HG03354 (cell line): ENCODE measurements around the gene AP4E1.
"Not testable (repeated sequence)": the region's sequence is repeated elsewhere in the genome, so short reads cannot be mapped to it uniquely, and the experiment has no call there.

Experiments used
- ATAC-seq: cut with Tn5 transposase; IDR thresholded peaks from one replicate; pipeline ENCODE4 v1.9.1; 2021; ENCODE audit warnings: mild to moderate bottlenecking; ENCODE audit not compliant: unreplicated experiment, poor library complexity, severe bottlenecking

Gene AP4E1

GRCh38 chr15:50908209-50909009 is at the start of gene AP4E1:
Gene AP4E1, plus strand, starts transcription at chr15:50908683. Its CDS starts 96 bp downstream, at chr15:50908779.
- peak; percentile 66 for ATAC-seq

- ATAC-seq, result no peak
These were observed 47.7 kb upstream of the AP4E1 start for GRCh38 chr15:50860824-50861223.

- ATAC-seq, result no peak
These were observed 45.9 kb upstream of the AP4E1 start for GRCh38 chr15:50862553-50862952.

GRCh38 chr15:50864873-50865272 is 43.6 kb upstream of the AP4E1 start:
- ATAC-seq, result no peak

- ATAC-seq, result no peak
These were observed 42.7 kb upstream of the AP4E1 start for GRCh38 chr15:50865515-50866353.

GRCh38 chr15:50871832-50872231 is 36.7 kb upstream of the AP4E1 start:
- no peak for ATAC-seq

- no peak for ATAC-seq
These were observed 35.6 kb upstream of the AP4E1 start for GRCh38 chr15:50872832-50873426.

GRCh38 chr15:50873935-50874361 is 34.5 kb upstream of the AP4E1 start:
- no peak for ATAC-seq

- ATAC-seq, result not testable (repeated sequence)
These were observed 33.2 kb upstream of the AP4E1 start for GRCh38 chr15:50875238-50875637.

GRCh38 chr15:50876260-50876988 is 32.1 kb upstream of the AP4E1 start:
- ATAC-seq, result no peak

GRCh38 chr15:50876989-50877360 is 31.5 kb upstream of the AP4E1 start:
- no peak for ATAC-seq

- peak; percentile 72 for ATAC-seq
These were observed 29.4 kb upstream of the AP4E1 start for GRCh38 chr15:50879016-50879617.

GRCh38 chr15:50880206-50880605 is 28.3 kb upstream of the AP4E1 start:
- no peak for ATAC-seq

- no peak for ATAC-seq
These were observed 27.8 kb upstream of the AP4E1 start for GRCh38 chr15:50880651-50881114.

- ATAC-seq, result no peak
These were observed 27.1 kb upstream of the AP4E1 start for GRCh38 chr15:50881121-50882048.

GRCh38 chr15:50883903-50884302 is 24.6 kb upstream of the AP4E1 start:
- no peak for ATAC-seq

- no peak for ATAC-seq
These were observed 23.9 kb upstream of the AP4E1 start for GRCh38 chr15:50884540-50884939.

GRCh38 chr15:50886139-50886467 is 22.4 kb upstream of the AP4E1 start:
- no peak for ATAC-seq
